Sigmoid colon (tissue), 7 donors: Measurements from ENCODE around the gene YPEL1. TPM values are rescaled to one million over a fixed set of nuclear protein-coding genes. Genes with fewer than 3 reads are reported as not detected.

Experiments used
- DNase-seq: peaks from one replicate; pipeline ENCODE4 v3.0.0-alpha.2; 2019
- H3K27ac ChIP-seq, 4 donors: fragments of 200-600 bp; sonication (generic); one replicate each; pipeline ENCODE4 v1.5.1; 2016 to 2019; ENCODE audit warnings: mild to moderate bottlenecking in 1 of 4
- H3K27me3 ChIP-seq, 3 donors: fragments of 200-600 bp; sonication (generic); one replicate each; pipeline ENCODE4 v1.5.1; 2019; ENCODE audit warnings: mild to moderate bottlenecking in 1 of 3
- H3K36me3 ChIP-seq, 4 donors: fragments of 200-600 bp; sonication (generic); one replicate each; pipeline ENCODE4 v1.5.1; 2016 to 2019
- H3K4me1 ChIP-seq, 4 donors: fragments of 200-600 bp; sonication (generic); one replicate each; pipeline ENCODE4 v1.5.1; 2017 to 2019
- H3K4me3 ChIP-seq, 4 donors: fragments of 200-600 bp; sonication (generic); one replicate each; pipeline ENCODE4 v1.5.1; 2017 to 2019; ENCODE audit warnings: mild to moderate bottlenecking in 2 of 4, moderate library complexity in 1 of 4
- H3K9me3 ChIP-seq, 4 donors: fragments of 200-600 bp in 3 of 4; sonication (generic) in 3 of 4; one replicate each; pipeline versions ENCODE4 v1.5.1 to v1.6.1; 2013 to 2019
- CTCF ChIP-seq, 4 experiments: fragments of 450-650 bp in 3 of 4; fragments of 200-600 bp in 1 of 4; IDR thresholded peaks; one replicate each; pipeline ENCODE4 v1.5.1; 2016 to 2019; ENCODE audit warnings: antibody characterized with exemption in 4 of 4, mild to moderate bottlenecking in 3 of 4, moderate library complexity in 2 of 4
- EP300 ChIP-seq, 4 donors: sonication (generic); formaldehyde crosslinking; IDR thresholded peaks; one replicate each; pipeline ENCODE4 v1.6.1; 2017; ENCODE audit warnings: antibody characterized with exemption in 4 of 4
- POLR2A ChIP-seq, 2 donors: fragments of 450-650 bp; IDR thresholded peaks; one replicate each; pipeline ENCODE4 v1.6.1; 2016; ENCODE audit warnings: antibody characterized with exemption in 2 of 2, mild to moderate bottlenecking in 2 of 2, moderate library complexity in 2 of 2
- POLR2AphosphoS5 ChIP-seq, 4 donors: sonication (generic); formaldehyde crosslinking; IDR thresholded peaks; one replicate each; pipeline ENCODE4 v1.6.1; 2017; ENCODE audit warnings: antibody characterized with exemption in 4 of 4
- WGBS, 2 donors: extraction: QIAGEN DNeasy Blood & Tissue Kit; methylation state at CpG; one replicate each; pipeline ENCODE4 v1.1.7; 2013; 5-methylcytosine and 5-hydroxymethylcytosine counted together
- intact Hi-C: fragments of 100-400 bp; cut with DNase I; formaldehyde crosslinking; loops from one replicate; pipeline ENCODE4 v1.15.1; 2023
- polyA plus RNA-seq, 3 donors: library from polyadenylated mRNA; stranded (reverse); fragments of 200-250 nt; gene quantifications; one replicate each; pipeline ENCODE4 v1.2.3, GENCODE V29; 2013
- total RNA-seq, 4 donors: library from RNA; depleted of rRNA; stranded (reverse); fragments of >200 nt; gene quantifications; one replicate each; pipeline ENCODE4 v1.1.0, GENCODE V29; 2016
- donor health status: healthy with polysubstance abuse.
- donor health status: Bipolar disorder and iron deficiency.
- donor health status: healthy.

YPEL1 gene
- total and polyA plus RNA-seq, 7 donors = 0.69 to 9.6 (median 5.9) TPM

- intact Hi-C loops = no loop called here
- Histone ChIP-seq H3K9me3 (no peaks in the 10 kb centered on the region), H3K4me1 (peaks cover 0 to 19% (median 12%) of the 10 kb centered on the region in 4 donors), H3K27ac (no peak overlapping the region), H3K4me3 (no peak overlapping the region), H3K36me3 (no peaks in the 10 kb centered on the region), H3K27me3 (no peaks in the 10 kb centered on the region)
- no peak for DNase-seq
- WGBS, 2 donors = 79 to 80% methylated on average over 9 of the region's 9 CpGs
- TF ChIP-seq CTCF (IDR thresholded peaks at IDR 0.05) (no peak), EP300 (IDR thresholded peaks at IDR 0.05) (no peak), POLR2A (IDR thresholded peaks at IDR 0.05) (no peak), POLR2AphosphoS5 (IDR thresholded peaks at IDR 0.05) (no peak)
Observed at GRCh38 chr22:21736948-21737347, 1.4 kb upstream of the YPEL1 start.

- peak overlapping the region; percentile 60 to 86 (median 74) for H3K27ac ChIP-seq
- no peak for DNase-seq
- intact Hi-C loops = no loop called here
- WGBS, 2 donors = 9 to 17% methylated on average over 65 of the region's 65 CpGs
- H3K4me1 ChIP-seq = peaks cover 0 to 19% (median 12%) of the 10 kb centered on the region in 4 donors
- no peaks in the 10 kb centered on the region for H3K9me3 ChIP-seq
- H3K4me3 ChIP-seq = peak overlapping the region; percentile 35 to 78 (median 60)
- no peaks in the 10 kb centered on the region for H3K36me3 ChIP-seq
- H3K27me3 ChIP-seq = no peaks in the 10 kb centered on the region
- TF ChIP-seq POLR2AphosphoS5 (IDR thresholded peaks at IDR 0.05) (peak in 2 of 4 donors; percentile 1 to 10), CTCF (IDR thresholded peaks at IDR 0.05) (no peak)
Observed at GRCh38 chr22:21736084-21736642, 569 bp upstream of the YPEL1 start.

GRCh38 chr22:21734540-21735199 is 924 bp downstream of the YPEL1 start:
- H3K4me1 ChIP-seq = peaks cover 0 to 19% (median 12%) of the 10 kb centered on the region in 4 donors
- peak overlapping the region; percentile 79 to 86 (median 83) for H3K27ac ChIP-seq
- no peaks in the 10 kb centered on the region for H3K9me3 ChIP-seq
- H3K36me3 ChIP-seq = no peaks in the 10 kb centered on the region
- TF ChIP-seq CTCF (IDR thresholded peaks at IDR 0.05) = no peak
- TF ChIP-seq EP300 (IDR thresholded peaks at IDR 0.05) = no peak
- TF ChIP-seq POLR2A (IDR thresholded peaks at IDR 0.05) = no peak
- TF ChIP-seq POLR2AphosphoS5 (IDR thresholded peaks at IDR 0.05) = no peak
- no peaks in the 10 kb centered on the region for H3K27me3 ChIP-seq
- peak overlapping the region; percentile 38 to 78 (median 60) for H3K4me3 ChIP-seq
- DNase-seq = no peak
- intact Hi-C loops = loop anchor here (1.0 kb wide), 2 partner anchors 68 to 133 kb away; partner anchors contain the start of genes MAPK1 and PPIL2
- 13 to 19% methylated on average over 8 of the region's 8 CpGs for WGBS, 2 donors

DNA sequence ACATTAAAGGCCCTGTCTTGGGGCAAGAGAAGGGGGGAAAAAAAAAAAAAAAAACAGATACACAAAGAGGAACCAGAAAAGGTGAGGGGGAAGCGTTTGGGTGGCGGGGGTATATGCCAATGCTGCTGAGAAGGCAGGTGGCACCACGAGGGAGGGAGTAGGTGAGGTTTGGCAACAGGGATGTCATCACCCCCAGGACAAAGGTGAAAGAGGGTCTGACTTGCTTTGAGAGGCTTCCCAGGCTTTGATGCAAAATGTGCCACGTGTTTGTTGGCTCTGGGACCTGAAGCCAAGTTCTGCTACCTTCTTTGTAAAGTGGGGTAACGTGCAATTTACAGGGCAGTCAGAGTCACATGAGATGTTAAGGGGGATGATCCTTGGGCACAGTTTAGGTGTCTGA is 4.1 kb downstream of the YPEL1 start:
- no peak overlapping the region for H3K4me3 ChIP-seq
- H3K9me3 ChIP-seq = no peaks in the 10 kb centered on the region
- no peaks in the 10 kb centered on the region for H3K36me3 ChIP-seq
- DNase-seq = no peak
- 69 to 84% methylated on average over 5 of the region's 5 CpGs for WGBS, 2 donors
- peaks cover 0 to 16% (median 12%) of the 10 kb centered on the region in 4 donors for H3K4me1 ChIP-seq
- TF ChIP-seq CTCF (IDR thresholded peaks at IDR 0.05) = no peak
- TF ChIP-seq EP300 (IDR thresholded peaks at IDR 0.05) = no peak
- no peak overlapping the region for H3K27ac ChIP-seq
- no peaks in the 10 kb centered on the region for H3K27me3 ChIP-seq
- intact Hi-C loops = no loop called here
